GM18861 (cell line): Measurements from ENCODE around the gene CTXN1.

Experiments used
- ATAC-seq: cut with Tn5 transposase; IDR thresholded peaks from one replicate; pipeline ENCODE4 v1.9.1; 2021; ENCODE audit not compliant: unreplicated experiment

The CTXN1 gene

GRCh38 chr19:7877249-7877836 is 48.6 kb downstream of the CTXN1 start:
- ATAC-seq, result no peak

- ATAC-seq, result no peak
Observed at GRCh38 chr19:7874897-7875273, 51.0 kb downstream of the CTXN1 start.
